HepG2 (cell line): ENCODE results near the gene PROX2. TPM values are rescaled to one million over a fixed set of nuclear protein-coding genes. Genes with fewer than 3 reads are reported as not detected.

Experiments used
- ARNTL ChIP-seq: sonication (generic); formaldehyde crosslinking; IDR thresholded peaks from 2 replicates; pipeline ENCODE4 v1.4.0; 2020; ENCODE audit warnings: mild to moderate bottlenecking, missing genetic modification reagents
- HNF4A ChIP-seq: sonication (generic); formaldehyde crosslinking; IDR thresholded peaks from 2 replicates; pipeline ENCODE4 v1.4.0; 2020; ENCODE audit warnings: missing genetic modification reagents
- KAT8 ChIP-seq: IDR thresholded peaks from 2 replicates; pipeline ENCODE4 v1.6.1; 2016; ENCODE audit warnings: missing genetic modification reagents, missing compliant biosample characterization
- KDM6A ChIP-seq: IDR thresholded peaks from 2 replicates; pipeline ENCODE4 v1.6.1; 2016; ENCODE audit warnings: low read depth
- LCORL ChIP-seq, 2 experiments: fragments of 450-650 bp in 1 of 2; sonication (generic) in 1 of 2; formaldehyde crosslinking in 1 of 2; IDR thresholded peaks; 2 replicates each; pipeline versions ENCODE4 v1.5.0 to v1.6.1; 2017 to 2020; ENCODE audit warnings: antibody characterized with exemption in 1 of 2, missing genetic modification reagents in 1 of 2
- NFYC ChIP-seq: IDR thresholded peaks from 2 replicates; pipeline ENCODE4 v1.6.1; 2016; ENCODE audit warnings: missing genetic modification reagents, missing compliant biosample characterization
- PCBP2 ChIP-seq: fragments of 200-400 bp; formaldehyde crosslinking; optimal IDR thresholded peaks from 2 replicates; pipeline ENCODE3; 2018; ENCODE audit warnings: low read length, low read depth; ENCODE audit not compliant: poor library complexity, severe bottlenecking
- RXRB ChIP-seq: IDR thresholded peaks from 2 replicates; pipeline ENCODE4 v1.6.1; 2016; ENCODE audit warnings: borderline replicate concordance, missing genetic modification reagents, missing compliant biosample characterization
- SMAD1 ChIP-seq: sonication (generic); formaldehyde crosslinking; IDR thresholded peaks from 2 replicates; pipeline ENCODE4 v1.4.0; 2020; ENCODE audit warnings: missing genetic modification reagents, low read depth, mild to moderate bottlenecking, borderline replicate concordance
- SP5 ChIP-seq: IDR thresholded peaks from 2 replicates; pipeline ENCODE4 v1.6.1; 2016; ENCODE audit warnings: low read depth, borderline replicate concordance
- ZNF12 ChIP-seq: sonication (generic); formaldehyde crosslinking; IDR thresholded peaks from 2 replicates; pipeline ENCODE4 v1.5.0; 2020; ENCODE audit warnings: missing genetic modification reagents
- ZNF260 ChIP-seq: sonication (generic); formaldehyde crosslinking; IDR thresholded peaks from 2 replicates; pipeline ENCODE4 v1.4.0; 2020; ENCODE audit warnings: missing genetic modification reagents, low read depth, mild to moderate bottlenecking, borderline replicate concordance
- ZNF367 ChIP-seq: sonication (generic); formaldehyde crosslinking; IDR thresholded peaks from 2 replicates; pipeline ENCODE4 v1.4.0; 2020; ENCODE audit warnings: missing genetic modification reagents, borderline replicate concordance
- ZNF558 ChIP-seq: sonication (generic); formaldehyde crosslinking; IDR thresholded peaks from 2 replicates; pipeline ENCODE4 v1.9.0; 2022; ENCODE audit warnings: mild to moderate bottlenecking, missing genetic modification reagents, borderline replicate concordance
- ZNF562 ChIP-seq: sonication (generic); formaldehyde crosslinking; IDR thresholded peaks from 2 replicates; pipeline ENCODE4 v1.8.0; 2022; ENCODE audit warnings: missing genetic modification reagents, borderline replicate concordance
- ZNF569 ChIP-seq: sonication (generic); formaldehyde crosslinking; IDR thresholded peaks from 2 replicates; pipeline ENCODE4 v1.5.0; 2020; ENCODE audit warnings: mild to moderate bottlenecking, missing genetic modification reagents, moderate library complexity, borderline replicate concordance
- ZNF709 ChIP-seq: sonication (generic); formaldehyde crosslinking; IDR thresholded peaks from 2 replicates; pipeline ENCODE4 v1.5.0; 2020; ENCODE audit warnings: mild to moderate bottlenecking, missing genetic modification reagents
- ZSCAN25 ChIP-seq: sonication (generic); formaldehyde crosslinking; IDR thresholded peaks from 2 replicates; pipeline ENCODE4 v1.8.0; 2022; ENCODE audit warnings: mild to moderate bottlenecking, missing genetic modification reagents
- ZSCAN30 ChIP-seq: sonication (generic); formaldehyde crosslinking; IDR thresholded peaks from 2 replicates; pipeline ENCODE4 v1.5.0; 2020; ENCODE audit warnings: mild to moderate bottlenecking, missing genetic modification reagents
- polyA plus RNA-seq, 8 experiments: library from polyadenylated mRNA; depleted of rRNA in 3 of 8; stranded (reverse) in 7 of 8; unstranded in 1 of 8; fragments of >200 nt; fragmentation: Illumina TruSeq in 4 of 8; extraction: Trizol in 4 of 8; gene quantifications; 2 replicates each; pipeline versions ENCODE4 v1.2.1 to v1.2.3, GENCODE V29; 2011 to 2016; ENCODE audit warnings: low read depth in 4 of 8, missing spikeins in 1 of 8, mixed read lengths in 1 of 8; ENCODE audit not compliant: insufficient read depth in 1 of 8
- total RNA-seq, 5 experiments: library from RNA; depleted of rRNA; stranded (reverse); fragments of >200 nt; fragmentation: Illumina TruSeq; extraction: Trizol; gene quantifications; 2 replicates each; pipeline ENCODE4 v1.2.3, GENCODE V29; 2016; ENCODE audit warnings: low read depth in 1 of 5
- TF ChIP-seq, protein P1 (sequence below): conservative IDR thresholded peaks from 2 replicates; pipeline ENCODE4 v1.6.1; 2018; ENCODE audit warnings: missing genetic modification reagents
- TF ChIP-seq, protein P2 (sequence below): IDR thresholded peaks from 2 replicates; pipeline ENCODE4 v1.6.1; 2016
- TF ChIP-seq, protein P3 (sequence below): IDR thresholded peaks from 2 replicates; pipeline ENCODE4 v1.6.1; 2016
- TF ChIP-seq, protein P4 (sequence below): sonication (generic); formaldehyde crosslinking; IDR thresholded peaks from 2 replicates; pipeline ENCODE4 v1.4.0; 2020; ENCODE audit warnings: missing genetic modification reagents, borderline replicate concordance
- TF ChIP-seq, protein P5 (sequence below): sonication (generic); formaldehyde crosslinking; conservative IDR thresholded peaks from 2 replicates; pipeline ENCODE4 v1.8.0; 2022; ENCODE audit warnings: mild to moderate bottlenecking, moderate library complexity, missing genetic modification reagents

PROX2 gene
- total and polyA plus RNA-seq, 2 of the 13 experiments (the other 11 are each of a cell fraction or from before 2014, with no cell fraction given), result not detected

DNA sequence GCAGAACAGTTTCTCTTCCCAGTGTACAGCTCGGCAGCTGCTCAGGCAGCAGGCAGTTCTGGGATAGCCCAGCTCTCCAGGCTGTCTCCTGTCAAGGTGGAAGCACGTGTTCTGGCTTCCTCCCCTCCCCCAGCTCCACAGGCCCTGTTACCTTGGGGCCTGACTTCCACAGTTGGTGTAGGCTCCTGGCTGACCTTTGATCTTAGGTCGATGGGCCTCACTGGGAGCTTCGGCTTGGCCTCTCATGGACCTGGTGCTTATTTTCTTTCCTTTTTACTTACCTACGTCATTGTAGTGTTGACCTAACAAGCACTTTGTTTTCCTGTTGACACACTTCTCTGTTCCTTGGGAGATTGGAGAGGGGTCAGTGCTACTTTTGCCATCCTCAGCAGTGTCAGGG lies 22.7 kb upstream of the PROX2 start (continued):
- TF ChIP-seq ZSCAN30 (CRISPR knock-in tag), result 0 out of 2 replicates have a peak, but pooled peaks have one; percentile 70
- peak; percentile 74; the same call in 1 of the 2 replicates for TF ChIP-seq KAT8 (CRISPR knock-in tag)
- TF ChIP-seq ZNF558 (CRISPR knock-in tag), result no peak; the same call in 1 of the 2 replicates
- TF ChIP-seq, protein P1, sequence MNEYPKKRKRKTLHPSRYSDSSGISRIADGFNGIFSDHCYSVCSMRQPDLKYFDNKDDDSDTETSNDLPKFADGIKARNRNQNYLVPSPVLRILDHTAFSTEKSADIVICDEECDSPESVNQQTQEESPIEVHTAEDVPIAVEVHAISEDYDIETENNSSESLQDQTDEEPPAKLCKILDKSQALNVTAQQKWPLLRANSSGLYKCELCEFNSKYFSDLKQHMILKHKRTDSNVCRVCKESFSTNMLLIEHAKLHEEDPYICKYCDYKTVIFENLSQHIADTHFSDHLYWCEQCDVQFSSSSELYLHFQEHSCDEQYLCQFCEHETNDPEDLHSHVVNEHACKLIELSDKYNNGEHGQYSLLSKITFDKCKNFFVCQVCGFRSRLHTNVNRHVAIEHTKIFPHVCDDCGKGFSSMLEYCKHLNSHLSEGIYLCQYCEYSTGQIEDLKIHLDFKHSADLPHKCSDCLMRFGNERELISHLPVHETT (CRISPR knock-in tag), result no peak
- peak; percentile 96 for TF ChIP-seq KDM6A
- no peak for TF ChIP-seq ZNF260 (CRISPR knock-in tag)
- peak; percentile 59; the same call in 1 of the 2 replicates for TF ChIP-seq ZSCAN25 (CRISPR knock-in tag)
- TF ChIP-seq, protein P2, sequence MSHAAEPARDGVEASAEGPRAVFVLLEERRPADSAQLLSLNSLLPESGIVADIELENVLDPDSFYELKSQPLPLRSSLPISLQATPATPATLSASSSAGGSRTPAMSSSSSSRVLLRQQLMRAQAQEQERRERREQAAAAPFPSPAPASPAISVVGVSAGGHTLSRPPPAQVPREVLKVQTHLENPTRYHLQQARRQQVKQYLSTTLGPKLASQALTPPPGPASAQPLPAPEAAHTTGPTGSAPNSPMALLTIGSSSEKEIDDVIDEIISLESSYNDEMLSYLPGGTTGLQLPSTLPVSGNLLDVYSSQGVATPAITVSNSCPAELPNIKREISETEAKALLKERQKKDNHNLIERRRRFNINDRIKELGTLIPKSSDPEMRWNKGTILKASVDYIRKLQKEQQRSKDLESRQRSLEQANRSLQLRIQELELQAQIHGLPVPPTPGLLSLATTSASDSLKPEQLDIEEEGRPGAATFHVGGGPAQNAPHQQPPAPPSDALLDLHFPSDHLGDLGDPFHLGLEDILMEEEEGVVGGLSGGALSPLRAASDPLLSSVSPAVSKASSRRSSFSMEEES (CRISPR knock-in tag), result peak; percentile 90
- no peak for TF ChIP-seq ZNF562 (CRISPR knock-in tag)
- TF ChIP-seq, protein P3, sequence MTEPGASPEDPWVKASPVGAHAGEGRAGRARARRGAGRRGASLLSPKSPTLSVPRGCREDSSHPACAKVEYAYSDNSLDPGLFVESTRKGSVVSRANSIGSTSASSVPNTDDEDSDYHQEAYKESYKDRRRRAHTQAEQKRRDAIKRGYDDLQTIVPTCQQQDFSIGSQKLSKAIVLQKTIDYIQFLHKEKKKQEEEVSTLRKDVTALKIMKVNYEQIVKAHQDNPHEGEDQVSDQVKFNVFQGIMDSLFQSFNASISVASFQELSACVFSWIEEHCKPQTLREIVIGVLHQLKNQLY (CRISPR knock-in tag), result peak; percentile 89
- peak; percentile 98 for TF ChIP-seq HNF4A (CRISPR knock-in tag)
- TF ChIP-seq SMAD1 (CRISPR knock-in tag), result no peak
- TF ChIP-seq RXRB (CRISPR knock-in tag), result peak; percentile 86
- TF ChIP-seq SP5 (CRISPR knock-in tag), result no peak
- TF ChIP-seq, protein P4, sequence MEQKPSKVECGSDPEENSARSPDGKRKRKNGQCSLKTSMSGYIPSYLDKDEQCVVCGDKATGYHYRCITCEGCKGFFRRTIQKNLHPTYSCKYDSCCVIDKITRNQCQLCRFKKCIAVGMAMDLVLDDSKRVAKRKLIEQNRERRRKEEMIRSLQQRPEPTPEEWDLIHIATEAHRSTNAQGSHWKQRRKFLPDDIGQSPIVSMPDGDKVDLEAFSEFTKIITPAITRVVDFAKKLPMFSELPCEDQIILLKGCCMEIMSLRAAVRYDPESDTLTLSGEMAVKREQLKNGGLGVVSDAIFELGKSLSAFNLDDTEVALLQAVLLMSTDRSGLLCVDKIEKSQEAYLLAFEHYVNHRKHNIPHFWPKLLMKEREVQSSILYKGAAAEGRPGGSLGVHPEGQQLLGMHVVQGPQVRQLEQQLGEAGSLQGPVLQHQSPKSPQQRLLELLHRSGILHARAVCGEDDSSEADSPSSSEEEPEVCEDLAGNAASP (CRISPR knock-in tag), result 0 out of 2 replicates have a peak, but pooled peaks have one; percentile 42
- no peak for TF ChIP-seq ZNF12 (CRISPR knock-in tag)
- peak; percentile 96 for TF ChIP-seq ARNTL (CRISPR knock-in tag)
- TF ChIP-seq, protein P5, sequence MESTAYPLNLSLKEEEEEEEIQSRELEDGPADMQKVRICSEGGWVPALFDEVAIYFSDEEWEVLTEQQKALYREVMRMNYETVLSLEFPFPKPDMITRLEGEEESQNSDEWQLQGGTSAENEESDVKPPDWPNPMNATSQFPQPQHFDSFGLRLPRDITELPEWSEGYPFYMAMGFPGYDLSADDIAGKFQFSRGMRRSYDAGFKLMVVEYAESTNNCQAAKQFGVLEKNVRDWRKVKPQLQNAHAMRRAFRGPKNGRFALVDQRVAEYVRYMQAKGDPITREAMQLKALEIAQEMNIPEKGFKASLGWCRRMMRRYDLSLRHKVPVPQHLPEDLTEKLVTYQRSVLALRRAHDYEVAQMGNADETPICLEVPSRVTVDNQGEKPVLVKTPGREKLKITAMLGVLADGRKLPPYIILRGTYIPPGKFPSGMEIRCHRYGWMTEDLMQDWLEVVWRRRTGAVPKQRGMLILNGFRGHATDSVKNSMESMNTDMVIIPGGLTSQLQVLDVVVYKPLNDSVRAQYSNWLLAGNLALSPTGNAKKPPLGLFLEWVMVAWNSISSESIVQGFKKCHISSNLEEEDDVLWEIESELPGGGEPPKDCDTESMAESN, result peak; percentile 88
- no peak for TF ChIP-seq ZNF367 (CRISPR knock-in tag)
- peak; percentile 76 for TF ChIP-seq ZNF709 (CRISPR knock-in tag)
- no peak for TF ChIP-seq ZNF569
- no peak; the same call in 1 of the 2 replicates for TF ChIP-seq NFYC (CRISPR knock-in tag)
- no peak for TF ChIP-seq PCBP2
- no peak for TF ChIP-seq LCORL (IDR thresholded peaks at IDR 0.05)
- peak; percentile 23; the same call in 1 of the 2 replicates for TF ChIP-seq LCORL (CRISPR knock-in tag; IDR thresholded peaks at IDR 0.05)
